HCT116 (cell line): ENCODE data around the gene TFPI2. TPM values are rescaled to one million over a fixed set of nuclear protein-coding genes. Genes with fewer than 3 reads are reported as not detected.
"Not testable (repeated sequence)": the region's sequence is repeated elsewhere in the genome, so short reads cannot be mapped to it uniquely, and the experiment has no call there.

Source experiments
- ATAC-seq: fragments of 200-7000 bp; cut with Tn5 transposase; 2 replicates; pipeline ENCODE4 v1.9.1; 2020; ENCODE audit warnings: mild to moderate bottlenecking, moderate library complexity
- BruUV-seq: library from RNA; stranded (reverse); fragments of 400-500 nt; replicated peaks from 2 replicates; lab custom pipeline; 2021; lab: Mats Ljungman, UMichigan
- CTCF ChIA-PET: fragments of 300-600 bp; sonication (Branson Sonifier 250); formaldehyde crosslinking; loops from one replicate; lab custom pipeline; 2021; ENCODE audit warnings: antibody characterized with exemption; lab: Charles Lee
- POLR2A ChIA-PET: fragments of 300-600, 350-600 bp; sonication (Branson Sonifier 250); formaldehyde crosslinking; loops from one replicate; lab custom pipeline; 2021; ENCODE audit warnings: antibody characterized with exemption; lab: Charles Lee
- RAD21 ChIA-PET, 2 experiments: fragments of 300-600 bp; sonication (Branson Sonifier 250); formaldehyde crosslinking; loops; one replicate each; lab custom pipeline; 2023; ENCODE audit warnings: low total read pairs in 2 of 2; ENCODE audit not compliant: uncharacterized antibody in 2 of 2, unreplicated experiment in 2 of 2, low non-redundant PET in 1 of 2; lab: Charles Lee
- DNase-seq: peaks from one replicate; pipeline ENCODE4 v3.0.0-alpha.2; 2010; ENCODE audit warnings: low read depth, low spot score
- H2AFZ ChIP-seq: fragments of 200-600 bp; shearing (Covaris generic), sonication (generic); 2 replicates; pipeline ENCODE4 v1.6.1; 2017; ENCODE audit warnings: low read depth, mixed run types, mixed read lengths, antibody characterized with exemption, low read length; ENCODE audit not compliant: poor library complexity, severe bottlenecking
- H3K27ac ChIP-seq: 2 replicates; pipeline ENCODE4 v1.5.1; 2012; ENCODE audit warnings: low read depth, low read length
- H3K27me3 ChIP-seq: fragments of 200-600 bp; sonication (generic); 2 replicates; pipeline ENCODE4 v1.6.1; 2016; ENCODE audit warnings: mixed run types, low read length, mixed read lengths; ENCODE audit not compliant: insufficient read depth
- H3K36me3 ChIP-seq, 2 experiments: fragments of 200-500 bp in 1 of 2; fragments of 200-600 bp in 1 of 2; sonication (Bioruptor generic) in 1 of 2; sonication (generic) in 1 of 2; 2 replicates each; pipeline versions ENCODE4 v1.5.1 to v1.6.1; 2014 to 2016; ENCODE audit warnings: low read length in 2 of 2, inconsistent platforms in 1 of 2, mixed read lengths in 1 of 2, mixed run types in 1 of 2; ENCODE audit not compliant: insufficient read depth in 2 of 2, control insufficient read depth in 1 of 2
- H3K4me1 ChIP-seq, 2 experiments: fragments of 200-600 bp in 1 of 2; sonication (generic) in 1 of 2; 2 replicates each; pipeline versions ENCODE4 v1.5.1 to v1.6.1; 2012 to 2017; ENCODE audit warnings: low read length in 2 of 2, inconsistent platforms in 1 of 2, mild to moderate bottlenecking in 1 of 2, mixed read lengths in 1 of 2, mixed run types in 1 of 2, moderate library complexity in 1 of 2; ENCODE audit not compliant: insufficient read depth in 2 of 2, control insufficient read depth in 1 of 2
- H3K4me2 ChIP-seq: fragments of 200-600 bp; sonication (generic); 2 replicates; pipeline ENCODE4 v1.6.1; 2017; ENCODE audit warnings: mixed run types, low read length, mixed read lengths
- H3K4me3 ChIP-seq, 2 experiments: fragments of 200-600 bp in 1 of 2; sonication (generic) in 1 of 2; replicated peaks in 1 of 2; 2 replicates each; pipeline ENCODE4 v1.5.1; 2011 to 2016; ENCODE audit warnings: low read length in 2 of 2, control low read depth in 1 of 2, low read depth in 1 of 2, mild to moderate bottlenecking in 1 of 2, mixed read lengths in 1 of 2, mixed run types in 1 of 2
- H3K79me2 ChIP-seq: fragments of 200-600 bp; sonication (generic); 2 replicates; pipeline ENCODE4 v1.6.1; 2017; ENCODE audit warnings: mild to moderate bottlenecking, mixed run types, low read length, moderate library complexity, mixed read lengths; ENCODE audit not compliant: insufficient read depth
- H3K9ac ChIP-seq: fragments of 200-600 bp; sonication (generic); 2 replicates; pipeline ENCODE4 v1.6.1; 2016; ENCODE audit warnings: low read length, mixed read lengths
- H3K9me2 ChIP-seq: fragments of 200-600 bp; sonication (generic), shearing (Covaris generic); 2 replicates; pipeline ENCODE4 v1.6.1; 2017; ENCODE audit warnings: mixed run types, mild to moderate bottlenecking, moderate library complexity; ENCODE audit not compliant: insufficient read depth
- H3K9me3 ChIP-seq, 2 experiments: fragments of 200-500 bp in 1 of 2; fragments of 200-600 bp in 1 of 2; sonication (Bioruptor generic) in 1 of 2; sonication (generic) in 1 of 2; 2 replicates each; pipeline ENCODE4 v1.6.1; 2014 to 2017; ENCODE audit warnings: low read length in 2 of 2, mixed read lengths in 2 of 2, inconsistent platforms in 1 of 2, low read depth in 1 of 2, mild to moderate bottlenecking in 1 of 2, mixed run types in 1 of 2, moderate library complexity in 1 of 2; ENCODE audit not compliant: control insufficient read depth in 1 of 2, insufficient read depth in 1 of 2
- H4K20me1 ChIP-seq: fragments of 200-600 bp; sonication (generic), shearing (Covaris generic); 2 replicates; pipeline ENCODE4 v1.6.1; 2017; ENCODE audit warnings: mixed run types, mild to moderate bottlenecking, moderate library complexity; ENCODE audit not compliant: insufficient read depth
- CEBPB ChIP-seq: IDR thresholded peaks from 2 replicates; pipeline ENCODE4 v1.6.1; 2012; ENCODE audit warnings: low read depth
- EZH2 ChIP-seq: fragments of 200-600 bp; sonication (generic); IDR thresholded peaks from 2 replicates; pipeline ENCODE4 v1.6.1; 2017; ENCODE audit warnings: antibody characterized with exemption, mixed run types
- EZH2phosphoT487 ChIP-seq: fragments of 200-600 bp; IDR thresholded peaks from 2 replicates; pipeline ENCODE4 v1.6.1; 2018; ENCODE audit warnings: antibody characterized with exemption, borderline replicate concordance
- JUND ChIP-seq: IDR thresholded peaks from 2 replicates; pipeline ENCODE4 v1.6.1; 2012
- POLR2A ChIP-seq: IDR thresholded peaks from 2 replicates; pipeline ENCODE4 v1.7.0; 2011; ENCODE audit warnings: borderline replicate concordance; ENCODE audit not compliant: insufficient read depth, insufficient read length; ENCODE audit errors: extremely low read depth
- POLR2AphosphoS5 ChIP-seq: IDR thresholded peaks from 2 replicates; pipeline ENCODE4 v1.6.1; 2011; ENCODE audit warnings: mild to moderate bottlenecking, low read depth, low read length, moderate library complexity
- RAD21 ChIP-seq: IDR thresholded peaks from 2 replicates; pipeline ENCODE4 v1.6.1; 2012; ENCODE audit warnings: low read depth, mild to moderate bottlenecking
- SP1 ChIP-seq: IDR thresholded peaks from 2 replicates; pipeline ENCODE4 v1.6.1; 2012; ENCODE audit warnings: low read depth
- TCF7L2 ChIP-seq: IDR thresholded peaks from 2 replicates; pipeline ENCODE4 v1.7.0; 2011; ENCODE audit warnings: borderline replicate concordance, inconsistent platforms; ENCODE audit not compliant: insufficient read depth, insufficient read length; ENCODE audit errors: extremely low read depth
- YY1 ChIP-seq: IDR thresholded peaks from 2 replicates; pipeline ENCODE4 v1.6.1; 2011; ENCODE audit warnings: low read length, low read depth, moderate library complexity, mild to moderate bottlenecking; ENCODE audit not compliant: insufficient replicate concordance; ENCODE audit errors: extremely low read depth
- ZFX ChIP-seq: fragments of 450-650 bp; IDR thresholded peaks from 2 replicates; pipeline ENCODE4 v1.6.1; 2017
- intact Hi-C: fragments of 100-400 bp; cut with micrococcal nuclease; formaldehyde crosslinking; loops from 2 replicates; pipeline ENCODE4 v1.10.0; 2022
- total RNA-seq: library from RNA; stranded (reverse); gene quantifications from one replicate; pipeline ENCODE4 v1.2.1, GENCODE V29; 2021; ENCODE audit not compliant: unreplicated experiment
- TF ChIP-seq, protein P1 (sequence below): IDR thresholded peaks from 2 replicates; pipeline ENCODE4 v1.6.1; 2012; ENCODE audit warnings: low read depth

TFPI2 gene
- total RNA-seq, 1 experiment from 2014 or later, result 0.15 TPM

DNA sequence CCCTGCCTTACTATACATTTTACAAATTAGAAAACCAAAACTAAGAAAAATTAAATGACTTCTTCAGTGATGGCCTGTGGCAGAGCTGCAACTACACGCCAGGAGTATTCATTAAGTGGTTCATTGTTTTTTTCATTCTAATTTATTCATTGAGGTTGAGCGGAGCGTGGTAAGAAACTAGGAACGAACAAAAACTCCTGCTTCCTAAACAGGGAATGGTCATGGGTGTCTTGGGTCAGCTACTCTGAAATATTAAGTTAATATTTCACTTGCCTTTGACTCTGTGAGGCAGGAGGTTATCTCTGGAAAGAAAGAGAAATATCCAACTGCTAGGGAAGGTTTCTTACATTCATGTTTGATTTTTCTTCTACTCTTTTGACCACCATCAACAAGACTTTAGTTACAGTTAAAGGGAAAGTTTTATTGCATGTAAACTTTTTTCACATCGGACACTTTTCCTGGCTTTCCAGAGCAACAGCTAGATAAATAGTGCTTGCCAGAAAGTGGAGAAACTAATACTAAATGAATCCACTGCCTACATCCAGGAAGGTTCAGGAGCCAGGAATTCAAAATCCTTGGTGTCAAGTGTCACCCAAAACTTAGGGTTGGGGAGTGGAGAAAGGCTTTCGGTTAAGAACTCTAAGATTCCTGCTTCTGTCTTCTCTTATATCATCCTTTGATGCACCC lies 30.1 kb upstream of the TFPI2 start:
- intact Hi-C loops, result no loop called here
- no peak overlapping the region for H3K27ac ChIP-seq
- ChIA-PET POLR2A (no interaction called here), RAD21 (no interaction called here), CTCF (no interaction called here)
- H3K79me2 ChIP-seq, result no peaks in the 10 kb centered on the region
- H3K27me3 ChIP-seq, result no peaks in the 10 kb centered on the region
- no peak for DNase-seq
- no peak for ATAC-seq
- H3K4me3 ChIP-seq, result no peak overlapping the region
- TF ChIP-seq POLR2AphosphoS5 (no peak), JUND (no peak), EZH2phosphoT487 (no peak), YY1 (no peak), CEBPB (no peak), SP1 (no peak), ZFX (no peak), EZH2 (no peak), RAD21 (no peak), POLR2A (no peak), TCF7L2 (no peak)
- TF ChIP-seq, protein P1, sequence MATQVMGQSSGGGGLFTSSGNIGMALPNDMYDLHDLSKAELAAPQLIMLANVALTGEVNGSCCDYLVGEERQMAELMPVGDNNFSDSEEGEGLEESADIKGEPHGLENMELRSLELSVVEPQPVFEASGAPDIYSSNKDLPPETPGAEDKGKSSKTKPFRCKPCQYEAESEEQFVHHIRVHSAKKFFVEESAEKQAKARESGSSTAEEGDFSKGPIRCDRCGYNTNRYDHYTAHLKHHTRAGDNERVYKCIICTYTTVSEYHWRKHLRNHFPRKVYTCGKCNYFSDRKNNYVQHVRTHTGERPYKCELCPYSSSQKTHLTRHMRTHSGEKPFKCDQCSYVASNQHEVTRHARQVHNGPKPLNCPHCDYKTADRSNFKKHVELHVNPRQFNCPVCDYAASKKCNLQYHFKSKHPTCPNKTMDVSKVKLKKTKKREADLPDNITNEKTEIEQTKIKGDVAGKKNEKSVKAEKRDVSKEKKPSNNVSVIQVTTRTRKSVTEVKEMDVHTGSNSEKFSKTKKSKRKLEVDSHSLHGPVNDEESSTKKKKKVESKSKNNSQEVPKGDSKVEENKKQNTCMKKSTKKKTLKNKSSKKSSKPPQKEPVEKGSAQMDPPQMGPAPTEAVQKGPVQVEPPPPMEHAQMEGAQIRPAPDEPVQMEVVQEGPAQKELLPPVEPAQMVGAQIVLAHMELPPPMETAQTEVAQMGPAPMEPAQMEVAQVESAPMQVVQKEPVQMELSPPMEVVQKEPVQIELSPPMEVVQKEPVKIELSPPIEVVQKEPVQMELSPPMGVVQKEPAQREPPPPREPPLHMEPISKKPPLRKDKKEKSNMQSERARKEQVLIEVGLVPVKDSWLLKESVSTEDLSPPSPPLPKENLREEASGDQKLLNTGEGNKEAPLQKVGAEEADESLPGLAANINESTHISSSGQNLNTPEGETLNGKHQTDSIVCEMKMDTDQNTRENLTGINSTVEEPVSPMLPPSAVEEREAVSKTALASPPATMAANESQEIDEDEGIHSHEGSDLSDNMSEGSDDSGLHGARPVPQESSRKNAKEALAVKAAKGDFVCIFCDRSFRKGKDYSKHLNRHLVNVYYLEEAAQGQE, result no peak
- no peak overlapping the region for H3K9ac ChIP-seq
- no peaks in the 10 kb centered on the region for H3K36me3 ChIP-seq
- peaks cover 0 to 3% of the 10 kb centered on the region in 2 experiments; a peak in 2 of 4 replicates for H3K4me1 ChIP-seq
- no peak overlapping the region for H3K4me2 ChIP-seq
- H3K9me2 ChIP-seq, result no peaks in the 10 kb centered on the region
- BruUV-seq, result no TSS peak
- no peak overlapping the region for H2AFZ ChIP-seq
- H3K9me3 ChIP-seq, result no peaks in the 10 kb centered on the region
- H4K20me1 ChIP-seq, result no peaks in the 10 kb centered on the region

DNA sequence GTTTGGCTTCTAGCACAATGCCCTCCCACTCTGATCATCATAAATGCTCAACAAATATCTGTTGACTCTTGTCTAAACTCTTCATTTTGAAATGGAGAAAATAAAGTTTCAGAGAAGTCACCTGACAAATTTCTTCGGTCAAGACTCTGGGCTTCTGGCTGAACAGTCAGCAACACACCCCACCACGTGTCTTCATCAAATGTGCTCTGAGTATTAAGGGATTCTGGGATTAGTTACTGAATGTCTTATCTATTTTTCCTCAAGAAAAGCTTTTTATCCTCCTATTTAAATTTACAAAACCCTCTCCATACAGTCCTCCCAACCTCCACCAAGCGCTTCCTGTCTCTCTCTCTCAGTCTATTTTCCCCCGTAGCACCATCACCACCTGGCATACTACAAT lies 25.8 kb upstream of the TFPI2 start:
- H3K4me3 ChIP-seq, H3K27ac ChIP-seq, H3K79me2 ChIP-seq, RAD21 ChIA-PET, BruUV-seq, POLR2A ChIA-PET, intact Hi-C loops, H2AFZ ChIP-seq, H3K9ac ChIP-seq, H3K9me2 ChIP-seq, CTCF ChIA-PET, H3K36me3 ChIP-seq, ATAC-seq, DNase-seq, H3K27me3 ChIP-seq, H3K4me2 ChIP-seq, H3K9me3 ChIP-seq, H4K20me1 ChIP-seq: not testable (repeated sequence)
- H3K4me1 ChIP-seq, result peaks cover 11 to 19% of the 10 kb centered on the region in 2 experiments; a peak in 3 of 4 replicates
